CD4-positive, alpha-beta T cell (primary cell): Measurements from ENCODE around the gene FAAP20. TPM values are rescaled to one million over a fixed set of nuclear protein-coding genes. Genes with fewer than 3 reads are reported as not detected.

Experiments used
- ATAC-seq: fragments of 200-7000 bp; cut with Tn5 transposase; one replicate; pipeline ENCODE4 v1.10.0; 2022; ENCODE audit warnings: mild to moderate bottlenecking; ENCODE audit not compliant: poor library complexity
- CTCF ChIA-PET: fragments of 350-600 bp; sonication (Branson Sonifier 250); formaldehyde crosslinking; loops from one replicate; lab custom pipeline; 2021; ENCODE audit warnings: antibody characterized with exemption, inconsistent platforms; lab: Charles Lee
- POLR2A ChIA-PET: fragments of 350-600 bp; sonication (Branson Sonifier 250); formaldehyde crosslinking; loops from one replicate; lab custom pipeline; 2021; ENCODE audit warnings: antibody characterized with exemption, inconsistent platforms; lab: Charles Lee
- DNase-seq, 14 experiments: peaks; one replicate each; pipeline ENCODE4 v3.0.0-alpha.2; 2013 to 2020; ENCODE audit warnings: mixed read lengths in 2 of 14
- H3K27ac ChIP-seq, 2 donors: one replicate each; pipeline versions ENCODE4 v1.5.1 to v1.7.0; 2013; ENCODE audit warnings: low read length in 2 of 2, low read depth in 1 of 2, mild to moderate bottlenecking in 1 of 2
- H3K27me3 ChIP-seq, 2 experiments: 1 replicate in 1 of 2; 2 replicates in 1 of 2; pipeline versions ENCODE4 v1.6.1 to v1.7.0; 2013; ENCODE audit warnings: low read length in 2 of 2, control low read depth in 1 of 2, mild to moderate bottlenecking in 1 of 2, moderate library complexity in 1 of 2; ENCODE audit not compliant: insufficient read depth in 2 of 2, control insufficient read depth in 1 of 2
- H3K36me3 ChIP-seq: one replicate; pipeline ENCODE4 v1.6.1; 2013; ENCODE audit warnings: low read length, control low read depth; ENCODE audit not compliant: insufficient read depth
- H3K4me1 ChIP-seq: one replicate; pipeline ENCODE4 v1.6.1; 2013; ENCODE audit warnings: low read length, control low read depth; ENCODE audit not compliant: insufficient read depth
- H3K4me3 ChIP-seq: one replicate; pipeline ENCODE4 v1.5.1; 2013; ENCODE audit warnings: mild to moderate bottlenecking, low read length, moderate library complexity
- H3K9me3 ChIP-seq, 2 experiments: 1 replicate in 1 of 2; 2 replicates in 1 of 2; pipeline versions ENCODE4 v1.6.1 to v1.7.0; 2013; ENCODE audit warnings: low read length in 2 of 2, mild to moderate bottlenecking in 2 of 2, control low read depth in 1 of 2, moderate library complexity in 1 of 2; ENCODE audit not compliant: control insufficient read depth in 1 of 2, insufficient read depth in 1 of 2
- H3K27ac Mint-ChIP-seq: one replicate; pipeline ENCODE4 v1.8.0; 2020; ENCODE audit warnings: mixed read lengths
- H3K27me3 Mint-ChIP-seq: one replicate; pipeline ENCODE4 v1.8.0; 2021; ENCODE audit warnings: mixed read lengths
- H3K36me3 Mint-ChIP-seq: one replicate; pipeline ENCODE4 v1.8.0; 2021; ENCODE audit warnings: low read depth, mixed read lengths
- H3K4me1 Mint-ChIP-seq: one replicate; pipeline ENCODE4 v1.8.0; 2021; ENCODE audit warnings: low read depth, mixed read lengths
- H3K4me3 Mint-ChIP-seq: one replicate; pipeline ENCODE4 v1.8.0; 2020; ENCODE audit warnings: mild to moderate bottlenecking, mixed read lengths
- H3K9me3 Mint-ChIP-seq: one replicate; pipeline ENCODE4 v1.8.0; 2020; ENCODE audit warnings: mixed read lengths
- intact Hi-C, 2 experiments: fragments of 100-400 bp; cut with DNase I in 1 of 2; cut with micrococcal nuclease in 1 of 2; formaldehyde crosslinking; loops; one replicate each; pipeline versions ENCODE4 v1.15.1 to v1.9.0; 2023 to 2025; cut with DNase I, micrococcal nuclease
- total RNA-seq, 174 experiments: library from RNA in 2 of 174; stranded (reverse) in 2 of 174; gene quantifications; one replicate each; pipeline ENCODE4 v1.2.3 and lab custom pipeline; 2021 to 2026
- TF ChIP-seq, protein P1 (sequence below): fragments of 200-600 bp; IDR thresholded peaks from one replicate; pipeline ENCODE4 v1.8.0; 2022; ENCODE audit warnings: antibody characterized with exemption, mild to moderate bottlenecking

Gene FAAP20
- total RNA-seq, 2 experiments from 2014 or later, result 51.7 to 53.1 TPM

DNA sequence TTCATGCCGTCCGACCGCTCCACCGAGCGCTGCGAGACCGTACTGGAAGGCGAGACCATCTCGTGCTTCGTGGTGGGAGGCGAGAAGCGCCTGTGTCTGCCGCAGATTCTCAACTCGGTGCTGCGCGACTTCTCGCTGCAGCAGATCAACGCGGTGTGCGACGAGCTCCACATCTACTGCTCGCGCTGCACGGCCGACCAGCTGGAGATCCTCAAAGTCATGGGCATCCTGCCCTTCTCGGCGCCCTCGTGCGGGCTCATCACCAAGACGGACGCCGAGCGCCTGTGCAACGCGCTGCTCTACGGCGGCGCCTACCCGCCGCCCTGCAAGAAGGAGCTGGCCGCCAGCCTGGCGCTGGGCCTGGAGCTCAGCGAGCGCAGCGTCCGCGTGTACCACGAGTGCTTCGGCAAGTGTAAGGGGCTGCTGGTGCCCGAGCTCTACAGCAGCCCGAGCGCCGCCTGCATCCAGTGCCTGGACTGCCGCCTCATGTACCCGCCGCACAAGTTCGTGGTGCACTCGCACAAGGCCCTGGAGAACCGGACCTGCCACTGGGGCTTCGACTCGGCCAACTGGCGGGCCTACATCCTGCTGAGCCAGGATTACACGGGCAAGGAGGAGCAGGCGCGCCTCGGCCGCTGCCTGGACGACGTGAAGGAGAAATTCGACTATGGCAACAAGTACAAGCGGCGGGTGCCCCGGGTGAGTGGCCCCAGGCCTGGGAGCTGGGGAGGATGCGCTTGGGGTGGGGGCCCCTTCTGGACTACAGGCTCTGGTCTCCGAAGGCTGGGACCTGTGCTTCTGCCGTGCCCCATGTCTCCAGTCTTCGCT is 34.7 kb upstream of the FAAP20 start:
- ChIA-PET POLR2A (interaction anchor here (0.9 to 9.7 kb wide), 19 partner anchors 9 to 320 kb away, joined by 3 to 197 read pairs (median 7); partner anchors contain the start of genes FAAP20, MORN1, PANK4 and RER1), CTCF (interaction anchor here (1.0 to 6.3 kb wide), 5 partner anchors 16 to 153 kb away, joined by 3 to 25 read pairs (median 8); partner anchors contain the start of gene FAAP20)
- Mint-ChIP-seq H3K4me3 (peak overlapping the region; percentile 99), H3K9me3 (no peaks in the 10 kb centered on the region), H3K4me1 (peaks cover 39% of the 10 kb centered on the region), H3K27me3 (peaks cover 17% of the 10 kb centered on the region), H3K36me3 (peaks cover 55% of the 10 kb centered on the region), H3K27ac (peak overlapping the region; percentile 100)
- Histone ChIP-seq H3K36me3 (no peaks in the 10 kb centered on the region), H3K27me3 (no peaks in the 10 kb centered on the region), H3K27ac (peak overlapping the region; percentile 80 to 92), H3K9me3 (no peaks in the 10 kb centered on the region), H3K4me3 (peak overlapping the region; percentile 95), H3K4me1 (peaks cover 64% of the 10 kb centered on the region)
- DNase-seq (peak in 10 of 14 experiments; percentile 36 to 79 (median 57)), ATAC-seq (no peak)
- intact Hi-C loops, result loop anchor here in 1 of 2 experiments (2.0 kb wide), 1 partner anchor 72 kb away; no protein-coding TSS in a partner anchor
- TF ChIP-seq, protein P1, sequence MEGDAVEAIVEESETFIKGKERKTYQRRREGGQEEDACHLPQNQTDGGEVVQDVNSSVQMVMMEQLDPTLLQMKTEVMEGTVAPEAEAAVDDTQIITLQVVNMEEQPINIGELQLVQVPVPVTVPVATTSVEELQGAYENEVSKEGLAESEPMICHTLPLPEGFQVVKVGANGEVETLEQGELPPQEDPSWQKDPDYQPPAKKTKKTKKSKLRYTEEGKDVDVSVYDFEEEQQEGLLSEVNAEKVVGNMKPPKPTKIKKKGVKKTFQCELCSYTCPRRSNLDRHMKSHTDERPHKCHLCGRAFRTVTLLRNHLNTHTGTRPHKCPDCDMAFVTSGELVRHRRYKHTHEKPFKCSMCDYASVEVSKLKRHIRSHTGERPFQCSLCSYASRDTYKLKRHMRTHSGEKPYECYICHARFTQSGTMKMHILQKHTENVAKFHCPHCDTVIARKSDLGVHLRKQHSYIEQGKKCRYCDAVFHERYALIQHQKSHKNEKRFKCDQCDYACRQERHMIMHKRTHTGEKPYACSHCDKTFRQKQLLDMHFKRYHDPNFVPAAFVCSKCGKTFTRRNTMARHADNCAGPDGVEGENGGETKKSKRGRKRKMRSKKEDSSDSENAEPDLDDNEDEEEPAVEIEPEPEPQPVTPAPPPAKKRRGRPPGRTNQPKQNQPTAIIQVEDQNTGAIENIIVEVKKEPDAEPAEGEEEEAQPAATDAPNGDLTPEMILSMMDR, result no peak

DNA sequence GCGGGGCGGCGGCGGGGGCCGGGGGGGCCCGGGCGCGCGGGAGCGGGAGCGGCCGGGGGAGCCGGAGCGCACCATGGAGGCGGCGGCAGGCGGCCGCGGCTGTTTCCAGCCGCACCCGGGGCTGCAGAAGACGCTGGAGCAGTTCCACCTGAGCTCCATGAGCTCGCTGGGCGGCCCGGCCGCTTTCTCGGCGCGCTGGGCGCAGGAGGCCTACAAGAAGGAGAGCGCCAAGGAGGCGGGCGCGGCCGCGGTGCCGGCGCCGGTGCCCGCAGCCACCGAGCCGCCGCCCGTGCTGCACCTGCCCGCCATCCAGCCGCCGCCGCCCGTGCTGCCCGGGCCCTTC is 34.1 kb upstream of the FAAP20 start:
- Histone ChIP-seq H3K36me3 (no peaks in the 10 kb centered on the region), H3K4me3 (peak overlapping the region; percentile 95), H3K27me3 (no peaks in the 10 kb centered on the region), H3K27ac (peak overlapping the region in 1 of 2 donors; percentile 92), H3K4me1 (peaks cover 61% of the 10 kb centered on the region), H3K9me3 (no peaks in the 10 kb centered on the region)
- Mint-ChIP-seq H3K9me3 (no peaks in the 10 kb centered on the region), H3K4me1 (peaks cover 33% of the 10 kb centered on the region), H3K27ac (peak overlapping the region; percentile 100), H3K4me3 (peak overlapping the region; percentile 99), H3K27me3 (peaks cover 16% of the 10 kb centered on the region), H3K36me3 (peaks cover 49% of the 10 kb centered on the region)
- ATAC-seq (no peak), DNase-seq (peak in 5 of 14 experiments; percentile 40 to 64 (median 42))
- ChIA-PET CTCF (interaction anchor here (1.0 to 6.3 kb wide), 4 partner anchors 16 to 153 kb away, joined by 3 to 25 read pairs (median 10); partner anchors contain the start of gene FAAP20), POLR2A (interaction anchor here (0.9 to 9.7 kb wide), 18 partner anchors 10 to 320 kb away, joined by 3 to 197 read pairs (median 7); partner anchors contain the start of genes FAAP20, MORN1, PANK4 and RER1)
- intact Hi-C loops, result loop anchor here in 1 of 2 experiments (2.0 kb wide), 1 partner anchor 72 kb away; no protein-coding TSS in a partner anchor
- TF ChIP-seq, protein P1, result no peak

DNA sequence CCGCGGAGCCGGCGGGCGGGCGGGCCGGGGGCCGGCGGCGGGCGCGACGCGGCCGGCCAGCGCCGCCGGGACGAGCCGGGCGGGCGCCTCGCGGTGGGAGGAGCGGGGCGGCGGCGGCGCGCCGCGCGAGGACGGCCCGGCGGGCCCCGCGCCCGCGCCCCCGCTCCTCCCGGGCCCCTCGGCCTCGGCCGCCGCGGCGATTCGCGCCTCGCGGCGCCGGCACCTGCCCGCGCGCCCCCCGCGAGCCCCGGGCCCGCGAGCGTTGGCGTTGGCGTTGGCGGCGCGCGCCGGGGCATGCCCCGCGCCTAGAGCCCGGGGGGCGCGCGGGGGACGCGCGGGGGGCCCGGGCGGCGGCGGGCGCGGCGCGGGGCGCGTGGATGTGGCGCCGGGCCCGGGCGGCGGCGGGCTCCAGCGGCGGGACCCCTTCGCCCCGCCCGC is 33.6 kb upstream of the FAAP20 start, which contains the start of gene SKI:
Gene SKI, plus strand, starts transcription at position 163 of the 438 bp plus-strand sequence. CDS start 448 bp downstream, outside the sequence.
- Mint-ChIP-seq H3K4me1 (peaks cover 28% of the 10 kb centered on the region), H3K4me3 (peak within 1 kb of the TSS; percentile 99), H3K9me3 (no peaks in the 10 kb centered on the region), H3K27ac (peak within 1 kb of the TSS; percentile 100), H3K27me3 (peaks cover 16% of the 10 kb centered on the region), H3K36me3 (peaks cover 44% of the 10 kb centered on the region)
- ChIA-PET CTCF (interaction anchor here (1.0 to 1.2 kb wide), 2 partner anchors 15 to 33 kb away, joined by 3 read pairs; partner anchors contain the start of gene FAAP20), POLR2A (interaction anchor here (1.3 to 9.7 kb wide), 10 partner anchors 13 to 71 kb away, joined by 3 to 197 read pairs (median 10); partner anchors contain the start of gene FAAP20)
- Histone ChIP-seq H3K9me3 (no peaks in the 10 kb centered on the region), H3K36me3 (no peaks in the 10 kb centered on the region), H3K27me3 (no peaks in the 10 kb centered on the region), H3K27ac (peak within 1 kb of the TSS in 1 of 2 donors; percentile 92), H3K4me1 (peaks cover 56% of the 10 kb centered on the region), H3K4me3 (peak within 1 kb of the TSS; percentile 95)
- no peak for DNase-seq
- no peak for ATAC-seq
- intact Hi-C loops, result loop anchor here in 1 of 2 experiments (2.0 kb wide), 1 partner anchor 73 kb away; no protein-coding TSS in a partner anchor
- TF ChIP-seq, protein P1, result no peak
